A172 (cell line): ENCODE measurements around the gene COG2. TPM values are rescaled to one million over a fixed set of nuclear protein-coding genes. Genes with fewer than 3 reads are reported as not detected.
A peak's percentile ranks its signal among the peaks of the same experiment; 100 is the strongest.
"Not testable (repeated sequence)": the region's sequence is repeated elsewhere in the genome, so short reads cannot be mapped to it uniquely, and the experiment has no call there.

ENCODE experiments used
- DNase-seq: peaks from one replicate; pipeline ENCODE4 v3.0.0-alpha.2; 2015; ENCODE audit warnings: low spot score
- total RNA-seq: library from RNA; depleted of rRNA; stranded (reverse); fragments of >200 nt; shearing (Covaris generic); gene quantifications from 2 replicates; pipeline ENCODE4 v1.2.3, GENCODE V29; 2014

Gene COG2
- total RNA-seq, 1 experiment from 2014 or later: 30.7 TPM

DNA sequence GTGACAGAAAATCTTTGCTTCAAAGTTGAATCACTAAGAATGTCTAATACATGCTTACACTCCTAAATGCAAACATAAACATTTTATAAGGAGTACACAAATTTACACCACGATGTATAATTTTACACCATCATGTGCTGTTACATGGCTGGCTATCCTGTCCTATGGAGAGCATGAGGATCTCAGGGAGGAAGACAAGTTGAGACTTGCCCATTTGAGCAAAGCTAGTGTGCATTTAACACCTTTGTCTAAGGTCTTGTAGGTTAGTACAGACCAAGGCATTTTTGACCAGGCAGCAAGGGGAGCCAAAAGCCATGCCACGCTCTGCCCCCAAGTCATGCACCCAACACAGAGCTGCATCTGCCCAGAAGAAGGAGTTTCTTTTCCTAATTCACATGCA is 14.5 kb upstream of the COG2 start:
- no peak for DNase-seq

DNA sequence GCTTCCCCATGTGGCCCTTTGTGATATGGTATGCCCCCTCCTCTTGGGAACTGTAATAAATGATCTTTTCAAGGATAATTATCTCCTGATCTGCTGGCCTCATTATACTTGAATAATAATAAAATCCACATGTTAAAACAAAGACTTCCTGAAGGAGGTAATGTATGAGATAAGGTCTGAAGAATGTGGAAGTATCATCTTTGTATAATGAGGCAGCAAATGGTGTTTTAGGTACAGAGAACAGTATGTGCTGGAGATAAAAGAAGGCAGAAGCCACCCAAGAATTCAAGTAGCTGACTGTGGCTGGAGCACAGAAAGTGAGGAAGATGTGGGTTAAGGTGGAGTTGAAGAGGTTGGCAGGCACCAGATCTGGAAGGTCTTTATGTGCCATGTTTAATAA is 12.8 kb upstream of the COG2 start:
- no peak for DNase-seq

DNA sequence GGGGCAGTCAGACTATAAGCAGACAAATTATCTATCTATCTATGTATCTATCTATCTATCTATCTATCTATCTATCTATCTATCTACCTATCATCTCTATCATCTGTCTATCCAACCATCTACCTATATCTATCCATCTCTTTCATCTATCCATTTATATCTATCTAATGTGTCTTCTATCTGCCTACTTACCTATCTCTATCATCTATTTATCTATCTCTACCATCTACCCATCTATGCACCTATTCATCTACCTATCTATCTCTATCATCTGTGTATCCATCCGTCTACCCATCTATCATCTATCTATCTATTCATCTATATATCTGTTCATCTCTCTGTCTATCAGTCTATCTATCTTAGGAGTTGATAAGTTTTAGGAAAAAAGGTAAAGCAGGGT is 10.8 kb upstream of the COG2 start:
- DNase-seq: no peak

DNA sequence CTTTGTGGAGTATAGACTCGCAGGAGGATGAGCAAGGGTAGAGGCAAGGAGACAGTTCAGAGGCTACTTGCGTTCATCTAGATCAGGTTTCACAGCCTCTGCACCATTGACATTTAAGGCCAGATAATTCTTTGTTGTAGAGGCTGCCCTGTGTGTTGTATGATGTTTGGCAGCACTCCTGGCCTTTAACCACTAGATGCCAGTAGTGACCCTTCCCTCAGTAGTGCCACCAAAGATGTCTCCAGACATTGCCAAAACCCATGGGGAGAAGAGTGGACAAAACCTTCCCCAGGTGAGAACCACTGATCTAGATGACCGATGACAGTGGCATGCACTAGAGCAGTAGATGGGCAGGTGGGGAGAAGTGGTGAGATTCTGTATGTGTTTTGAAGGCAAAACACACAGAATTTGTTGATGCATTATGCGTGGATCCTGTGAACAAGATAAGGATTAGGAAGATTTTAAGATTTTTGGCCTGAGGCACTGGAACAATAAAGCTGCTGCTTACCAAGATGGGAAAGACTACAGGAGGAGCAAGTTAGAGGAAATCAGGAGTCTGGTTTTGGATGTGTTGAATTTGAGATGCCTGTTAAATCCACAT is 9.9 kb upstream of the COG2 start:
- peak; percentile 57 for DNase-seq

DNA sequence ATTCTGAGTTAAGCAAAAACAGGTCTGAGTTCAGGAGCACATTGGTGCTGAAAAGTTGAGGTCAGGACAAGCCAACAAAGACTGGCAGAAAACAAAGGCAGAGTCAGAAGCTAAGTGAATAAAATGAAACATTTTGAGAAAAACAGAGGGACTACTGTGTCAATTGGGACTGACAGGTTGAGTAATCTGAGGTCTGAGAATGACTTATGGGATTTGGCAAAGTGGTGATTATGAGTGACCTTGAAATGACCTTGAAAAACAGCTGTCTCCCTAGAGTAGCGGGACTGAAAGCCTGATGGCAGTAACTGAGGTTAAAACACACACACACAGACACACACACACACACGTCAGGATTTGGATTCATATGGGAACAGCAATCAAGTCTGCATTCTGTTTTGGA is 8.8 kb upstream of the COG2 start:
- DNase-seq: no peak

DNA sequence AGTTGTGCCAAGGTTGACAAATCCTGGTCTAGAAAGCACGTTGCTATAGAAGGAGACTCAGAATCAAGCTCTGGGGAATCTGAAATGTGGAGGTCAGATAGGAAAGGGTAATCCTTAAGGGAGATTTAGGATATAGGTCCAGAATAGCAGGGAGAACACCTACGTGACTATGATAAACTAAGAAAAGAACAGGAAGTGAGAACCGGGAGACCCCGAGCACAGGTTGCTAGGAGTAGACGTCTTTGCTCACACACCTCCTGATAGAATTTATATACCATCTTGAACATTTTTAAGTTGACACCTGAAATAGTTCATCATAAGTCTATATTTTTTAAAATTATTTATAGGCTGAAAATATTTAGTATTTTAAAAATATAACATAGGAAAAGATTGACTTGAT is 7.9 kb upstream of the COG2 start:
- DNase-seq: no peak

DNA sequence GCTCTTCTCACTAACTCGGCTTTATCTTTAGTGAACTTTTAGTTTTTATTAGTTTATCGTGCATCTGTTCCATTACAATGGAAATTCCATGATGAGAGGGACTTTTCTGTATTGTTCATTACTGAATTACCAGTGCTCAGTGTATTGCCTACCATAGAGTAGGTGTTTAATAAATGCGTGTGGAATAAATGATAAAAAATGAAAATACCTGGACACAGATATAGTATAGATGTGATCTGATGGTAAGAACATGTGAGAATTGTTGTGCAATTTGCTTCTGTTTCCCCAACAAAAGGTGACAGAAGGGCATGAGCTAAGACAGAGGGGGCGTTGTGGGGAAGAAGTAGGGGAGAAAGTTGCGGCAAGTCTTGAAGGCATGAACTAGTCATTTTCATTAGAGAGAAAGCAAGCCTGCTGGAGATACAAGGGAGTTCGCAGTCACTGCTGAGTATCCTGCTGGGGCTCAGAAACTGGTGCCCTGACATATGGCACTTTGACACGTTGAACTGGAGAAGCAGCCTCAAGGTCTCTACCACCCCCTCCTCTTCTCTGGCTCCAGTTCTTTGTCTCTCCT is 5.6 kb upstream of the COG2 start:
- no peak for DNase-seq

DNA sequence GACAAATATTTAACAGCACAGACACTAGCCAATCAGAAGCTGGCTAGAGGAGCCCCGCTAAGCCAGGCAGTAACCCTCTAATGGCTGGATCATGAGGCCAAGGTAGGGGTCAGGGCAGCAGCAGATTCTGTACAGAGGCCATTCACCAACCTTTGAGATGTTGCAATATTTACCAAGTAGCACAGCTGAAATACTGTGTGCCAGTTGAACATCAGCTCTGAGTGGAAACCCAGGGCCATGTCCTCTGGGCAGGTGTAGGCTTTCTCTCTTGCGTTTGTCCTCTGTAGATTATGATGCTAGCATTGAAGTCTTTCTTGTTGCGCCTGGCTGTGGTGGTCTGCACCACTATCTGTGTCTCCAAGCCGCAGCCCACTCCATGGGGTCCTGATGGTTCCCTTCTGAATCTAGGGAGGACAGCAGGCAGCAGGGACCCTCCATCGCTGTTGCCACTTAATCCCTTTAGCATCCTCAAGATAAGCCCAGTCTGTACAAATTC is 2.5 kb upstream of the COG2 start:
- no peak for DNase-seq

DNA sequence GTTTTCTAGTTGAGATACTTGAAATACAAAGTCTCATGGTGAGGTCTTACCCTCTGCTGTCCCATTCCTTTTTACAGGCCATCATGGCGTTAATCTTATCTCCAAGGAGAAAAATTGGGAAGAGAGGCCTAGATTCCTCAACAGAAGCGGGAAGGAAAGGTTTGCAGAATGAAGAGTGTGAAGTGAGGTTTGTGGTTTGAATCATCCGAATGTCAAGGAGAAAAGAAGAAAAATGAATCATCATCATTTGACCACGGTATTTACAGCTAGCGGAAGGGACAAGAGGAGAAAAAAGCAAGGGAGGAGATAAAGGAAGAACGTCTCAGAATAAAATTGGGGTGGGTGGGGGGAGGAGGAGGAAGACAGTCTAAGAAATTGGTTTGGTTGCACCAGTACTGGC is 935 bp upstream of the COG2 start:
- DNase-seq: peak; percentile 28

DNA sequence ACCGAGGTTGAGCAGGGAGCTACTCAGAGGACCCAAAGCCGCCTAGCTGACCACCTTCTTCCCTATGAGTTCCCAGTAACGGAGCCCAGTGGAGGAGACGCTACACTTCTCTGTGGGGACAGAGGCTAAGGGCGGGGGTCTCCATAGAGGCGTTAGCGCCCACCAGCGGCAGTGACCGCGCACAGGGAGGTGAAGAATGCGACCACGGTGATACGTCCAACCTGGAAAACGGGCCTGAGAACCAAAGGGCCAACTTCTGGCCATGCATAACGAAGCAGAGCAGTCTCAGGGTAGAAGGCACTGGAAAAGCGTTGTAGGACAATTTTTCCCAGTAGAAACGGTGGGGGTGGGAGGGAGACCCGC is 400 bp upstream of the COG2 start:
- DNase-seq: no peak

DNA sequence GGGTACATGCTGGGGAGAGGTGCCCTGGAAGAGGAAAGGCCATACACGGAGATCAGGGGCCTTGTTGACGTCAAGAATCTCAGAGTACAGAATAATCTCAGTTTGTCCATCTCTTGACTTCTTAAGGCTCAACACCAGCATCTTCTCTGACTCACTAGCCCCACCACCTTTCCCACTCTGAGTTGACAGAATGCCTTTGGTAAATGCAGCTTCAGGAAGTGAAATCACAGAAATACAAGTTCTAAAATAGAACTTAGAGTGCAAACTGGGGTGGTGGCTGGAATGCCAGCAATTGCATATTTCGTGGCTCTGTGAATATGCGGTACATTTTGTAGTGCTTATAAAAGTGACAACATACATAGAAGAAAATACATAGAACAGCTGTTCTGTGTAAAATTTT is 1.6 kb downstream of the COG2 start:
- peak; percentile 14 for DNase-seq

DNA sequence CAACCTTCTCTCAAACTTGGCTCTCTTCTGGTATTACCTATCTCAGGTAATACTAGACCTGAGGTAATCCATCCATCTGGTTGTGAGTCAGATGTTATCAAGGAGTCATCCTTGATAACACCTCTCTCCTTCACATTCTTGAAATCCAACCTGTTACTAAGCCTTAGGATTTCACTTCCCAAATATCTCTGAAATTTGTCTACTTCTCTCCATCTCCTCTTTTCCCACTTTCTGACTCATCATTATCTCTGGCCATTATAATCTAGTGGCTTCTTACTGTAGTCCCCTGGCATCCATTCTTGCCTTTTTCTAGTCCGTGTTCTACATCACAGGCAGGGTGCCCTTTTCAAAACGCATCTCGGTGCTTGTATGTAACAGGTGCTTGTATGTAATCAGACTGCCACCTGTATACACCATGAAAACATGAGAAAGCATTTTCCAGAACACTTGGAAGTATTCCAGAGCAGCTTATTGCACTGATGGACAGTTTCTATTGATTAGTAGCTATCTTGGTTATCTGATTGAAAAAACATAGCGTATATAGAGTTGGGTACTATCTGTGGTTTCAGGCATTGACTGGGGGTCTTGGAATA is 4.5 kb downstream of the COG2 start:
- no peak for DNase-seq

DNA sequence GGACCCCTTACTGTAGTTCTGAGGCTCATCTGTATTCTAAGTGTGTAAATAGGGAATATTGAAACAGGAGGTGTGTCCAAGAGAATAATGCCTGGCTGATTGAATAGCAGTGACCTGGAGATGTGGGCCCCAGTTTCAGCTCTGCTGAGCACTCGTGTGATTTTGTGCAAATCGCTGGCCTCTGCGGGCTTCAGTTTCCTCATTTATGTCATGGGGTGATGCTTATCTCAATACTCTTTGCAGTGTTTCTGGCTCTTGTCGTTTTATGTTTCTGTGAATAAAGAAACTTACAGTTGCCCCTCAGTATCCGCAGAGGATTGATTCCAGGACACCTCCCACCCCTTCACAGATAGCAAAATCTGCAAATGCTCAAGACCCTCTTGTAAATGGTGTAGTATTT is 5.0 kb downstream of the COG2 start:
- DNase-seq: no peak

DNA sequence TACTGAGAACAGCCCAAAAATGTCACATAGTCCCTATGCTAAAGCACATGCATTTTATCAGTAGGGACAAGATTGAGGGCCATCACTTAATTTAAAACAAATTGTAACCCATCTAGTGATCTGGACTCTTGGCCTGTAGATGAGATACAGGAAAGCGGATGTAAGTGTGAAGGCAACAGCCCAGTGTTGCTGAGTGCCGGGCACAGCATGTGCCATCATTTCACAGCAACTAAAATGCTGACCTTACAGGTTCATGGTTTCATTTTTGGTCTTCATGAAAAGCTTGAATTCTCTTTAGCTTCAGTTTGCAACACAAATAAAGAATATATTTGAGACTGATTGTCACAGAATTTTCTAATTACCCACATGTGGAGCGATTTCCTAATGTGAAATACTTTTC is 5.8 kb downstream of the COG2 start:
- no peak for DNase-seq

DNA sequence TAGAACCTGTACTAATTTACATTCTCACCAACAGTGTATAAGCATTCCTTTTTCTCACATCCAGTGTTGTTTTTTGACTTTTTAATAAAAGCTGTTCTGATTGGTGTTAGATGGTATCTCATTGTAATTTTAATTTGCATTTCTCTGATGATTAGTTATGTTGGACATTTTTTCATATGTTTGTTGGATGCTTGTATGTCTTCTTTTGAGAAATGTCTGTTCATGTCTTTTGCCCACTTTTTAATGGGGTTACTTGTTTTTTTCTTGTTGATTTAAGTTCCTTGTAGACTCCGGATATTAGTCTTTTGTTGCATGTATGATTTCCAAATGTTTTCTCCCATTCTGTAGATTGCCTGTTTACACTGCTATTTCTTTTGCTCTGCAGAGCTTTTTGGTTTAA is 8.0 kb downstream of the COG2 start:
- no peak for DNase-seq

DNA sequence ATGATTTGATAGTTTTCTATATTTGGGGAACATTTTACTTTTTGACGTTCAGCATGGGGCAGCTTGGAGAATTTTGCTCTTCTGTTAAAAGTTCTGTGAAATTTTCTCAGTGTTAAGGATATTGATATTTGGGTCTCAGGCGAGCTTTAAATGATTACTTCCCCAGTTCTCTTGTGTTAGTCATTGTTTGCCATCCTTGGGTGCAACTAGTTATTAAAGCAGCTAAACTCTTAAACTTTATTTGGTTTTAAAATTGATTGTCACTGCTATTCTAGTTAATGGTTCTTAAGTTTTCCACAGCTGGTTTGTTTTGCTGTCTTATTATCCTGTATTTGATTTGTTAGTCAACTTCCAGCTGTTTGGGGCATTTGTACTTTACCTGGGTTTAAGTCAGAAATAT is 9.0 kb downstream of the COG2 start:
- no peak for DNase-seq

DNA sequence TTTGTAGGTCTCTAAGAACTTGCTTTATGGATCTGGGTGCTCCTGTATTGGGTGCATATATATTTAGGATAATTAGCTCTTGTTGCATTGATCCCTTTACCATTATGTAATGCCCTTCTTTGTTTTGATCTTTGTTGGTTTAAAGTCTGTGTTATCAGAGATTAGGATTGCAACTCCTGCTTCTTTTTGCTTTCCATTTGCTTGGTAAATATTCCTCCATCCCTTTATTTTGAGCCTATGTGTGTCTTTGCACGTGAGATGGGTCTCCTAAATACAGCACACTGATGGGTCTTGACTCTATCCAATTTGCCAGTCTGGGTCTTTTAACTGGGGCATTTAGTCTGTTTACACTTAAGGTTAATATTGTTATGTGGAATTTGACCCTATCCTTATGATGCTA is 14.4 kb downstream of the COG2 start:
- DNase-seq: not testable (repeated sequence)

DNA sequence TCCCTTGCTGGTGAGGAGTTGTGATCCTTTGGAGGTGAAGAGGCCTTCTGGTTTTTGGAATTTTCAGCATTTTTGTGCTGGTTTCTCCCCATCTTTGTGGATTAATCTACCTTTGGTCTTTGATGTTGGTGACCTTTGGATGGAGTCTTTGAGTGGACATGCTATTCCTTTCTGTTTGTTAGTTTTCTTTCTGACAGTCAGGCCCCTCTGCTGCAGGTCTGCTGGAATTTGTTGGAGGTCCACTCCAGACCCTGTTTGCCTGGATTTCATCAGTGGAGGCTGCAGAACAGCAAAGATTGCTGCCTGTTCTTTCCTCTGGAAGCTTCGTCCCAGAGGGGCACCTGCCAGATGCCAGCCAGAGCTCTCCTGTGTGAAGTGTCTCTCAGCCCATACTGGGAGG is 15.8 kb downstream of the COG2 start:
- DNase-seq: not testable (repeated sequence)

DNA sequence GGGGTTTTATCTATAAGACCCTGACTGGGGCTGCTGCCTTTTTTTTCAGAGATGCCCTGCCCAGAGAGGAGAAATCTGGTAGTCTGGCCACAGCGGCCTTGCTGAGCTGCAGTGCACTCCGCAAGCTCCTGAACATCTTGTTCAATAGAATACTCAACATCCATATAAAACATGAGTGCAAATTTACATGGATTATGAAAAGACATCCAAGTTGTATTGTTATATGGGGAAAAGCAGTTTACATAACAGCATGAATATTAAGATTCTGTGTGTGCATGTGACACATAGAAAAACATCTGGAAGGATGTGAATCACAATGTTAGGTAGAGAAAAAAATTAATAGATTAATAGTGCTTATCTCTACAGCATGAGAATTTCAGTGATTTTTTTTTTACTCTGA is 16.4 kb downstream of the COG2 start:
- no peak for DNase-seq

DNA sequence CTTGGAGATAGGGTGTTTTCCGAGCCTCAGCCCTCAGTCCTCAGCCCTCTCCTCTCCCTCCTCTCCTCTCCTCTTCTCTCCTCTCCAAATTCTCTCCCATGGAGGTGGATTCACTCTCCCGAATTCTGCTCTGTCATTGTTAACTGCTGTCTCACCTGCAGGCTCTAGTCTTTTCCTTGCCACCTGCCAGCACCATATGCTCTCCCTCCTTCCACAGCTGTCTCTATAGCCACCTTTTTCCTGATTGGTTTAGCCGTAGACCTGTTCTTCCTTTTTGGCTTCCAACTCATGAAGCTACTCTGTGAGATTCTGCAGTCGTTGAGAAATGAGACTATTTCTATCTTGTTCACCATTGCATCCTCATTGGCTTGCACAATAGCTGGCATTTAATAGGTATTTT is 19.7 kb downstream of the COG2 start:
- no peak for DNase-seq

DNA sequence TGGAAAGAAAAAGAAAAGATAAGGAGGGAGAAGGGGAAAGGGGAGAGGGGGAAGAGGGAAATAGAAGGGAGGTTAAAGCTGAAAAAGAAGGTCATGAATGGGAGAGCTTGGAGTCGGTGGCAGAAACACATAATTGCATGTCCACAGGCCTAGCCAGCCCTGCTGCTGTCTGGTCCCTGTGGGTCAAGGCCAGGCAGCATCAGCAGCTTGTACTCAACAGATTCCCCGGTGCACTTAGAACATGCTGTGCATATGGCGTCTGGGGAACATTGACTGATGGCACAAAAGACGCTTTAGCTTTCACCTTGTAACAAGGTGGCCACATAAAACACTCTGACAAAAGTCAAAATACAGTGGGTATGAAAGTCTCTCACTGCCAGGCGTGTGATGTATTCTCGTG is 25.9 kb downstream of the COG2 start:
- DNase-seq: no peak

DNA sequence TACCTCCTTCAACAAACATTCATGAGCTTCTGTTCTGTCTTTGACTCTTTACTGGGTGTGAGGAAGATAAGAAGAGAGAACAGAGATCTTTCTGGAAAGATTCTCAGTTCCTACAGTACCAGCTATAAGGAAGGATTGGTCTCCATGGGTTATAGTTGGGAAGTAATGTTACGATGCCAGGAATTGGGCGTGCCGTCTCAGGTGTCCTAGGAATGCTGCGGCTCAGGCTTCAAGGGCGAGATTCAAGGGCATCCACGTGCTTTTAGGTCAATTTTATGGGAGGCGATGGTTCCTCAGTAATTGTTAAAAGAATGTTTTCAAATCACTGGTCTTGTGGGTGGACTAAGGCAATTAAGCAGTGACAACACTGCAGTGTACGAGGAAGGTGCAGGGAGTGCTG is 27.3 kb downstream of the COG2 start:
- no peak for DNase-seq

DNA sequence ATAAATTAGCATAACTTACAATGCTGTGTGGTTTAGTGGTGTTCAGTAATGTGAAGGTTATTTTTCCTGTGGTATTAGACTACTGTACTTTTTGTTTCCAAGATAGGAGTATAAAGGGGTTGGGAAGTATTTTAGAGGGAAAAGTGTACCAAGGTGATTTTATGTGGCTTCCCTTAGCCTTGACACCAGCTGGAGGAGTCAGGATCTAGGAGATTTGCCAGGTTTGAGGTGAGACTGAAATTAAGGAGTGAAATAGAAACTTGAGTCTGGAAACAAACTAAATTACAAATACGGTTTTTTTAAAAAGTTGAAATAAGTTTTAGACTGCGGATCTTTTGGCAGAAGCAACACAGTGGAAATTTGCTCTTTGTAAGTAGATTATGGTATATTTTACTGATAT is 32.3 kb downstream of the COG2 start:
- no peak for DNase-seq

DNA sequence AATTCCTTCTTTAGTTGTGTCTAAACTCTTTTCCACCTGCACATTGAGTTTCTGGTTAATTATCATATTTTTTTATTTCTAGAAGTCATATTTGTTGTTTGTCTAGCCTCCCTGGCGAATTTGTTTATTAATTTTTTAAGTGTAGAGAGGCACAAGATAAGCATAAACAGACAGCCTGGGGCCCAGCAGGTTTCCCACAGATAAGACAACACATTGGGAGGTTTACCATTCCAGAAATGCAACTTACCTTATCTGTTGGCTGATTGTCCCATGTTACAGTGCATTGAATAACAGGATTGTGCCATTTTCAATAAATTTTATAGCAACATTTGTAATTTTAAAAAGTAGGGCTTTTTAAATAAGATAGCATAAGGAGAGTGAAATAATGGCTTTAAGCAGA is 34.9 kb downstream of the COG2 start:
- no peak for DNase-seq
